OCI-LY1 (cell line): ENCODE results near the gene PVALEF.

Experiments used
- H2AFZ ChIP-seq: fragments of 200-600 bp; sonication (generic), shearing (Covaris generic); 2 replicates; pipeline ENCODE4 v1.6.0; 2014; ENCODE audit warnings: antibody characterized with exemption, mild to moderate bottlenecking, low read length
- H3F3A ChIP-seq: fragments of 200-600 bp; sonication (generic), shearing (Covaris generic); 2 replicates; pipeline ENCODE4 v1.6.0; 2014; ENCODE audit warnings: mild to moderate bottlenecking, antibody characterized with exemption, low read length, moderate library complexity; ENCODE audit not compliant: insufficient read depth
- H3K27ac ChIP-seq: fragments of 200-600 bp; sonication (generic); 2 replicates; pipeline ENCODE4 v1.5.1; 2014; ENCODE audit warnings: low read length, mixed run types, mild to moderate bottlenecking, low read depth; ENCODE audit not compliant: poor library complexity, severe bottlenecking
- H3K27me3 ChIP-seq: fragments of 200-600 bp; sonication (generic); 2 replicates; pipeline ENCODE4 v1.6.0; 2014; ENCODE audit warnings: antibody characterized with exemption, mild to moderate bottlenecking, low read length, moderate library complexity; ENCODE audit not compliant: insufficient read depth
- H3K36me3 ChIP-seq: fragments of 200-600 bp; sonication (generic); 2 replicates; pipeline ENCODE4 v1.6.1; 2014; ENCODE audit warnings: mild to moderate bottlenecking, antibody characterized with exemption, low read length, moderate library complexity, mixed read lengths; ENCODE audit not compliant: insufficient read depth
- H3K4me1 ChIP-seq: fragments of 200-600 bp; sonication (generic); 2 replicates; pipeline ENCODE4 v1.5.1; 2014; ENCODE audit warnings: mild to moderate bottlenecking, low read length, moderate library complexity; ENCODE audit not compliant: insufficient read depth, severe bottlenecking
- H3K4me2 ChIP-seq: fragments of 200-600 bp; sonication (generic), shearing (Covaris generic); 2 replicates; pipeline ENCODE4 v1.6.1; 2014; ENCODE audit warnings: low read length
- H3K4me3 ChIP-seq: fragments of 200-600 bp; sonication (generic); 2 replicates; pipeline ENCODE4 v1.5.1; 2014; ENCODE audit warnings: low read length, low read depth, mild to moderate bottlenecking, mixed read lengths; ENCODE audit not compliant: poor library complexity, severe bottlenecking
- H3K79me2 ChIP-seq: fragments of 200-600 bp; shearing (Covaris generic); 2 replicates; pipeline ENCODE4 v1.6.1; 2016; ENCODE audit warnings: mixed run types, low read length, mixed read lengths; ENCODE audit not compliant: insufficient read depth
- H3K9ac ChIP-seq: fragments of 200-600 bp; sonication (generic), shearing (Covaris generic); 2 replicates; pipeline ENCODE4 v1.6.1; 2014; ENCODE audit warnings: mild to moderate bottlenecking, low read length, mixed read lengths
- H3K9me2 ChIP-seq: fragments of 200-600 bp; sonication (generic), shearing (Covaris generic); 2 replicates; pipeline ENCODE4 v1.6.1; 2014; ENCODE audit warnings: low read depth, mild to moderate bottlenecking, low read length, mixed read lengths
- H3K9me3 ChIP-seq: fragments of 200-600 bp; shearing (Covaris generic); 2 replicates; pipeline ENCODE4 v1.6.1; 2014; ENCODE audit warnings: low read length, mixed read lengths
- H4K20me1 ChIP-seq: fragments of 200-600 bp; sonication (generic), shearing (Covaris generic); 2 replicates; pipeline ENCODE4 v1.6.0; 2016; ENCODE audit warnings: mild to moderate bottlenecking, low read length; ENCODE audit not compliant: insufficient read depth
- CTCF ChIP-seq: fragments of 200-600 bp; sonication (generic), shearing (Covaris generic); IDR thresholded peaks from 2 replicates; pipeline ENCODE4 v1.5.1; 2017; ENCODE audit warnings: mild to moderate bottlenecking, antibody characterized with exemption, low read length, moderate library complexity, mixed read lengths
- EZH2 ChIP-seq: fragments of 200-600 bp; sonication (generic), shearing (Covaris generic); IDR thresholded peaks from 2 replicates; pipeline ENCODE4 v1.8.0; 2017; ENCODE audit warnings: borderline replicate concordance, mixed run types, mild to moderate bottlenecking, antibody characterized with exemption, low read length, moderate library complexity, mixed read lengths

The PVALEF gene

GRCh38 chr17:81196505-81197408 lies 31.4 kb downstream of the PVALEF start:
- Histone ChIP-seq H3K4me1 (peaks cover 6% of the 10 kb centered on the region), H3K4me2 (no peak overlapping the region), H3K9ac (no peak overlapping the region), H3K36me3 (peaks cover 3% of the 10 kb centered on the region; the same call in 1 of the 2 replicates), H3K27ac (no peak overlapping the region), H3K9me2 (no peaks in the 10 kb centered on the region), H3K9me3 (no peaks in the 10 kb centered on the region), H2AFZ (no peak overlapping the region), H4K20me1 (no peaks in the 10 kb centered on the region), H3F3A (no peaks in the 10 kb centered on the region), H3K79me2 (no peaks in the 10 kb centered on the region), H3K4me3 (no peak overlapping the region), H3K27me3 (no peaks in the 10 kb centered on the region)
- TF ChIP-seq EZH2 (no peak), CTCF (no peak)

DNA sequence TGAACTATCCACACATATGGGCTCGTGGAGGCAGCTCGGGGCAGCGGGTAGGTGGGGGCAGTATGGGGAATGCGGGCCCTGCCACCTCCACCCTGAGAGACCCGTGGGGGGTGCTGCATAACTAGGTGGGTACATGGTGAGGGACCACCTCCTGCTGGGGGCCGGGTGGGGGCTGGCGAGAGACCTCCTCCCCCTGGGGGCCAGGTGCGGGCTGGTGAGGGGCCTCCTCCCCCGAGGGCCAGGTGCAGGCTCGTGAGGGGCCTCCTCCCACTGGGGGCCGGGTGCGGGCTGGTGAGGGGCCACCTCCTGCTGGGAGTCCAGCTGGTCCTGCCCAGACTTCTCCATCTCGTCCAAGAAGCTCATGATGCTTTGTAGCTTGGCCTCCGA lies 32.1 kb downstream of the PVALEF start:
- Histone ChIP-seq H4K20me1 (no peaks in the 10 kb centered on the region), H2AFZ (no peak overlapping the region), H3K27me3 (no peaks in the 10 kb centered on the region), H3K79me2 (no peaks in the 10 kb centered on the region), H3K9ac (no peak overlapping the region), H3K9me2 (no peaks in the 10 kb centered on the region), H3K36me3 (peaks cover 3% of the 10 kb centered on the region; the same call in 1 of the 2 replicates), H3K9me3 (no peaks in the 10 kb centered on the region), H3K4me2 (no peak overlapping the region), H3F3A (no peaks in the 10 kb centered on the region), H3K27ac (no peak overlapping the region), H3K4me3 (no peak overlapping the region), H3K4me1 (peaks cover 6% of the 10 kb centered on the region)
- no peak for TF ChIP-seq EZH2
- TF ChIP-seq CTCF = no peak

- H2AFZ ChIP-seq = no peak overlapping the region
- H3K27ac ChIP-seq = no peak overlapping the region
- H3K27me3 ChIP-seq = no peaks in the 10 kb centered on the region
- peaks cover 6% of the 10 kb centered on the region for H3K4me1 ChIP-seq
- H3K36me3 ChIP-seq = peaks cover 3% of the 10 kb centered on the region; the same call in 1 of the 2 replicates
- H3K4me2 ChIP-seq = no peak overlapping the region
- no peaks in the 10 kb centered on the region for H3F3A ChIP-seq
- H3K4me3 ChIP-seq = no peak overlapping the region
- H4K20me1 ChIP-seq = no peaks in the 10 kb centered on the region
- TF ChIP-seq EZH2 (no peak), CTCF (no peak)
- no peaks in the 10 kb centered on the region for H3K9me3 ChIP-seq
- H3K9ac ChIP-seq = no peak overlapping the region
- H3K79me2 ChIP-seq = no peaks in the 10 kb centered on the region
- H3K9me2 ChIP-seq = no peaks in the 10 kb centered on the region
These were observed 32.7 kb downstream of the PVALEF start for GRCh38 chr17:81197831-81198490.
